ENCODE data around the gene ZNF808.
A peak's percentile ranks its signal among the peaks of the same experiment; 100 is the strongest.
"Not testable (repeated sequence)": the region's sequence is repeated elsewhere in the genome, so short reads cannot be mapped to it uniquely, and the experiment has no call there.

ZNF808 gene

DNA sequence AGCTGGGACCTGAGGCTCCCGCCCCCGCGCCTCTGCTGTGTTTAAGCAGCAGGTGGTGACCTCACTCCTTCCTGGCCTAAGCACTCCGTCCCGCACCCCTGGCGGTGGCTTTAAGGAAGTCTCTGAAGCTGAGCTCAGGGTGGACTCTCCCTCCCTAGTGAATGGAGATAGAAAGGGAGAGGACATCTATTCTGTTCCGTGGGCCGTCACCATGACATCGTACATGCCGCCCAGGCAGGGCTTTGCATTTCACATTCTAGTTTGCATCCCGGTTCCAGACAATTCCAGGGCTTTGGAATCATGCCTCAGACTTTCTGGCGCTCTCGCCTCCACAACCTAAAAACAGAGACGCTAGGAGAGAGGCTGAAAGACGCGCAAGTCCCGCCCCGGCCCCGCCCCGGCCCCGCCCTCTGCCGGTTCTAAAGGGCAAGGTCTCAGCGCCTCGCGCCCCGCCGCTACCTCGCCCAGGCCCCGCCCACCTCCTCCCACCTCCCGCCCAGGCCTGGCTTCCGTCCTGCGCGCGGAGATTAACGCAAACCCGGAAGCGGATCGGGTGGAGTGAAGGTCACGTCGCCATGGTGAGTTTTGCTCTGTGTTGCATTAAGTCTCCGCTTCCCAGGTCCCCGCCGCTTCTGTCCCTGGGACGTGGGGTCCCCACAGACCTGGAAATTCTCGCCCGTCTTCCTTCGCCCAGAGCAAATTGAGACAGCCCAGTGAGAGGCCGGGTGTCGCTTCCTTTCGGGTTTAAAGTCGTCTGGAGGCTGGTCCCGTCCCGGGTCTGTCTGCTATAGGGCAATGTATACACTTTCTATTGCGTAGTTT is at the start of gene ZNF808:
TSS of gene ZNF808 (plus strand) at position 535 of the 822 bp plus-strand sequence. CDS start 15,617 bp downstream, outside the sequence.
- Histone ChIP-seq H4K20me1 (no peaks in the 10 kb centered on the region), H3K9ac (peak within 1 kb of the TSS; percentile 94), H3K4me2 (peak within 1 kb of the TSS; percentile 99), H3K27ac (peak within 1 kb of the TSS; percentile 89), H3K36me3 (0 out of 2 replicates have a peak, but pooled peaks cover 4% of the 10 kb centered on the region), H3K4me1 (peaks cover 15% of the 10 kb centered on the region), H3K9me3 (peaks cover 36% of the 10 kb centered on the region), H3K27me3 (no peaks in the 10 kb centered on the region), H3K4me3 (peak within 1 kb of the TSS; percentile 94)
- TF ChIP-seq Cebpa-rat (IDR thresholded peaks at IDR 0.05): no peak

- H3K4me1 ChIP-seq, H3K9ac ChIP-seq, H3K27me3 ChIP-seq, H4K20me1 ChIP-seq, H3K27ac ChIP-seq, H3K4me3 ChIP-seq, H3K4me2 ChIP-seq, H3K36me3 ChIP-seq: not testable (repeated sequence)
- H3K9me3 ChIP-seq: peaks cover 96% of the 10 kb centered on the region
Observed at GRCh38 chr19:52484111-52484743, 43.2 kb upstream of the ZNF808 start.

- not testable (repeated sequence) for H3K4me3 ChIP-seq, H3K27ac ChIP-seq, H4K20me1 ChIP-seq, H3K4me2 ChIP-seq, H3K9ac ChIP-seq, H3K27me3 ChIP-seq, H3K4me1 ChIP-seq, H3K36me3 ChIP-seq
- H3K9me3 ChIP-seq: peaks cover 94% of the 10 kb centered on the region
Observed at GRCh38 chr19:52485064-52485463, 42.4 kb upstream of the ZNF808 start.

- not testable (repeated sequence) for H4K20me1 ChIP-seq, H3K4me3 ChIP-seq, H3K4me1 ChIP-seq, H3K36me3 ChIP-seq, H3K9ac ChIP-seq, H3K27me3 ChIP-seq, H3K4me2 ChIP-seq, H3K27ac ChIP-seq
- peaks cover 91% of the 10 kb centered on the region for H3K9me3 ChIP-seq
Observed at GRCh38 chr19:52485561-52486240, 41.8 kb upstream of the ZNF808 start.

DNA sequence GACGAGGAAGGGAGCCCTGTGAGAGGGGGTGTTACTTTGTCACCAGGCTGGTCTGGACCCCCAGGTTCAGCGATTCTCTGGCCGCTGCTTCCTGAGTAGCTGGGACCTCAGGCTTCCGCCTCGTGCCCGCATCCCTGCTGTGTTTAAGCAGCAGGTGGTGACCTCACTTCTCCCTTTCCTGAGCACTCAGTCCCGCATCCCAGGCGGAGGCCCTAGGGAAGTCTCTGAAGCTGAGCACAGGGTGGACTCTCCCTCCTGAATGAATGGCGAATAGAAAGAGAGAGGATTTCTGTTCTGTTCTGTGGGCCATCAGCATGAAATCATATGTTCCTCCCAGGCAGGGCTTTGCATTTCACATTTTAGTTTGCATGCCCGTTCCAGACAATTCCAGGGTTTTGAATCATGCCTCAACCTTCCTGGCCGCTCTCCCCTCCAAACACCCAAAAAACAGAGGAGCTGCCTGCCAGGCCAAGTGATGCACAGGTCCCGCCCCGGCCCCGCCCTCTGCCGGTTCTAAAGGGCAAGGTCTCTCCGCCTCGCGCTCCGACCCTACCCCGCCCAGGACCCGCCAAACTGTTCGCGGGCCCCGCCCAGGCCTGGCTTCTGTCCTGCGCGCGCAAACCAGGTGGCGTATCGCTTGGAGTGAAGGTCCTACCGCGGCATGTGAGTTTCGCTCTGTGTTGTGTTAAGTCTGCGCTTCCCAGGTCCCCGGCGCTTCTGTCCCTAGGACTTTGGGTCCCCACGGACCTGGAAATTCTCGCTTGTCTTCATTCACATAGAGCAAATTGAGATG is 35.1 kb upstream of the ZNF808 start:
- no peak for TF ChIP-seq Cebpa-rat (IDR thresholded peaks at IDR 0.05)
- Histone ChIP-seq H4K20me1 (no peaks in the 10 kb centered on the region), H3K27me3 (no peaks in the 10 kb centered on the region), H3K9ac (no peak overlapping the region), H3K36me3 (no peaks in the 10 kb centered on the region), H3K4me3 (no peak overlapping the region), H3K4me2 (no peak overlapping the region), H3K27ac (no peak overlapping the region), H3K9me3 (peaks cover 91% of the 10 kb centered on the region), H3K4me1 (no peaks in the 10 kb centered on the region)

DNA sequence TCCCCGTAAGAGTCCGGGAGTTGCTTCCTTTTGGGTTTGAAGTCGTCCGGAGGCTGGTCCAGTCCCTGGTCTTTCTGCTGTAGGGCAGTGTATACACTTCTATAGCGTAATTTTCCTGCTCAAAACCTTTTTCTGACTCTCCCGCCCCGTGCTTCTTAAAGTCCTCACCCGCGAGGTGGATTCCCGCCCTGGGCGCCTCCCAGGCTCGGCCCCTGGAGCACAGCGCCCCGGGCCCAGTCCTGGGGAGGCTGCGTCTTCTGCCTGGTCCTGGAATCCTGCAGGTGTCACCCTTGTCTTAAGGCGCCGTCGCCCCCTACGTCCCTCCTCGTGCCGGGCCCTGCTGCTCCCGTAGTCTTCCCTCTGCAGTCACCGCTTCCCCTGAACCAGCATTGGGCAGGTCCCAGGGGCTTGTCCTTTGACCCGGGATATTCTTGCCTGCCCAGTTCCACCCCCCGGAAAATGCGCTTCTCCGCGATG is 34.4 kb upstream of the ZNF808 start:
- Histone ChIP-seq H3K4me2 (no peak overlapping the region), H4K20me1 (no peaks in the 10 kb centered on the region), H3K9ac (no peak overlapping the region), H3K27ac (no peak overlapping the region), H3K36me3 (no peaks in the 10 kb centered on the region), H3K9me3 (peaks cover 91% of the 10 kb centered on the region), H3K4me3 (no peak overlapping the region), H3K4me1 (no peaks in the 10 kb centered on the region), H3K27me3 (no peaks in the 10 kb centered on the region)
- no peak for TF ChIP-seq Cebpa-rat (IDR thresholded peaks at IDR 0.05)

GRCh38 chr19:52494518-52494917 is 33.0 kb upstream of the ZNF808 start:
- TF ChIP-seq Cebpa-rat (IDR thresholded peaks at IDR 0.05): no peak
- Histone ChIP-seq H3K4me2 (no peak overlapping the region), H3K9ac (no peak overlapping the region)

GRCh38 chr19:52498571-52498970 is 28.9 kb upstream of the ZNF808 start:
- no peaks in the 10 kb centered on the region for H3K27me3 ChIP-seq
- no peak for TF ChIP-seq Cebpa-rat (IDR thresholded peaks at IDR 0.05)
- H3K9me3 ChIP-seq: peaks cover 76% of the 10 kb centered on the region
- no peak overlapping the region for H3K4me2 ChIP-seq
- H4K20me1 ChIP-seq: no peaks in the 10 kb centered on the region
- H3K27ac ChIP-seq: no peak overlapping the region
- H3K9ac ChIP-seq: no peak overlapping the region
- no peaks in the 10 kb centered on the region for H3K36me3 ChIP-seq
- no peaks in the 10 kb centered on the region for H3K4me1 ChIP-seq
- H3K4me3 ChIP-seq: no peak overlapping the region

More at GRCh38 chr19:52494518-52494917, 33.0 kb upstream of the ZNF808 start:
- H4K20me1 ChIP-seq: no peaks in the 10 kb centered on the region
- no peaks in the 10 kb centered on the region for H3K27me3 ChIP-seq
- H3K36me3 ChIP-seq: no peaks in the 10 kb centered on the region
- peaks cover 91% of the 10 kb centered on the region for H3K9me3 ChIP-seq
- no peak overlapping the region for H3K4me3 ChIP-seq
- H3K27ac ChIP-seq: no peak overlapping the region
- H3K4me1 ChIP-seq: no peaks in the 10 kb centered on the region

DNA sequence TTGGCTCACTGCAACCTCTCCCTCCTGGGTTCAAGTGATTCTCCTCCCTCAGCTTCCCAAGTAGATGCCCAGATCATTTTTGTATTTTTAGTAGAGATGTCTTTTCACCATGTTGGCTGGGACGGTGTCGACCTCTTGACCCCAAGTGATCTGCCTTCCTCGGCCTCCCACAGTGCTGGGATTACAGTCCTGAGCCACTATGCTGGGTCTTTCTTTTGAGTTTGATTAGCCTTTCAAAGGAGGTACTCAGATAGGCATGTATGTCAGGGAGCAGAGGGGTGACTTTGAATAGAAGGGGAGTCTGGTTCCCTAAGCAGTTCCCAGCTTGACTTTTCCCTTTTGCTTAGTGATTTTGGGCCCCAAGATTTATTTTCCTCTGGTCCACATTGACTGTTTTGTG is 27.0 kb upstream of the ZNF808 start:
- not testable (repeated sequence) for H3K27ac ChIP-seq, H3K27me3 ChIP-seq, H4K20me1 ChIP-seq, H3K4me1 ChIP-seq, H3K4me2 ChIP-seq, H3K36me3 ChIP-seq, H3K4me3 ChIP-seq, H3K9ac ChIP-seq
- peaks cover 77% of the 10 kb centered on the region for H3K9me3 ChIP-seq

GRCh38 chr19:52500991-52501390 is 26.5 kb upstream of the ZNF808 start:
- not testable (repeated sequence) for H3K36me3 ChIP-seq, H3K4me3 ChIP-seq, H3K4me1 ChIP-seq, H3K27me3 ChIP-seq, H3K27ac ChIP-seq, H3K4me2 ChIP-seq, H4K20me1 ChIP-seq, H3K9ac ChIP-seq
- H3K9me3 ChIP-seq: peaks cover 79% of the 10 kb centered on the region
